HG02759 (cell line): Measurements from ENCODE around the gene FAM181B.

Experiments
- ATAC-seq: cut with Tn5 transposase; IDR thresholded peaks from one replicate; pipeline ENCODE4 v1.9.1; 2021; ENCODE audit warnings: mild to moderate bottlenecking, moderate library complexity; ENCODE audit not compliant: unreplicated experiment

Gene FAM181B, protein sequence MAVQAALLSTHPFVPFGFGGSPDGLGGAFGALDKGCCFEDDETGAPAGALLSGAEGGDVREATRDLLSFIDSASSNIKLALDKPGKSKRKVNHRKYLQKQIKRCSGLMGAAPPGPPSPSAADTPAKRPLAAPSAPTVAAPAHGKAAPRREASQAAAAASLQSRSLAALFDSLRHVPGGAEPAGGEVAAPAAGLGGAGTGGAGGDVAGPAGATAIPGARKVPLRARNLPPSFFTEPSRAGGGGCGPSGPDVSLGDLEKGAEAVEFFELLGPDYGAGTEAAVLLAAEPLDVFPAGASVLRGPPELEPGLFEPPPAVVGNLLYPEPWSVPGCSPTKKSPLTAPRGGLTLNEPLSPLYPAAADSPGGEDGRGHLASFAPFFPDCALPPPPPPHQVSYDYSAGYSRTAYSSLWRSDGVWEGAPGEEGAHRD

DNA sequence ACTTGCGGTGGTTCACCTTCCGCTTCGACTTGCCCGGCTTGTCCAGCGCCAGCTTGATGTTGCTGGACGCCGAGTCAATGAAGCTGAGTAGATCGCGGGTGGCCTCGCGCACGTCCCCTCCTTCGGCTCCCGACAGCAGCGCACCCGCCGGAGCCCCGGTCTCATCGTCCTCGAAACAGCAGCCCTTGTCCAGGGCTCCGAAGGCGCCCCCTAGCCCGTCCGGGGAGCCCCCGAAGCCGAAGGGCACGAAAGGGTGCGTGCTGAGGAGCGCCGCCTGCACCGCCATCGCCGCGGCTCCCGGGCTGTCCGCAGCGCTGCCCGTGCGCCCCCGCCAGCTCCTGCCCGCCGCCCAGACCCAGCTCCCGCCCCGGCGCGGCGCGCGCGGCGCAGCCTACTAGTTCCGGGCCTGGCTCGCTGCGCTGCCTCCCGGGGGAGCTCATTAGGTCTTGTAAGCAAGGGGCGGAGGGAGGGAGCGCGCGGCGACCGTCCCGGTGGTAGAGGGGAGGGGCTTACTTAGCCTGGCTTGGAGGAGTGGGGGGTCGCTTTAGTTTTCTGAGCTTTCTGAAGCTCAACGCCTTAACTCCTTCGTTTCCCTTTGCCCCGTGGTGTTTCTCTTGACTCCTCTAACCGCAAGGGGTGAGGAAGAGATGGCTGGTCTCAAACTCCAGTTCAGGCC lies at the start of gene FAM181B:
Gene FAM181B, minus strand, starts transcription at position 421 of the 676 bp plus-strand sequence. Its CDS starts 135 bp downstream, at position 286.
- peak; percentile 52 for ATAC-seq

DNA sequence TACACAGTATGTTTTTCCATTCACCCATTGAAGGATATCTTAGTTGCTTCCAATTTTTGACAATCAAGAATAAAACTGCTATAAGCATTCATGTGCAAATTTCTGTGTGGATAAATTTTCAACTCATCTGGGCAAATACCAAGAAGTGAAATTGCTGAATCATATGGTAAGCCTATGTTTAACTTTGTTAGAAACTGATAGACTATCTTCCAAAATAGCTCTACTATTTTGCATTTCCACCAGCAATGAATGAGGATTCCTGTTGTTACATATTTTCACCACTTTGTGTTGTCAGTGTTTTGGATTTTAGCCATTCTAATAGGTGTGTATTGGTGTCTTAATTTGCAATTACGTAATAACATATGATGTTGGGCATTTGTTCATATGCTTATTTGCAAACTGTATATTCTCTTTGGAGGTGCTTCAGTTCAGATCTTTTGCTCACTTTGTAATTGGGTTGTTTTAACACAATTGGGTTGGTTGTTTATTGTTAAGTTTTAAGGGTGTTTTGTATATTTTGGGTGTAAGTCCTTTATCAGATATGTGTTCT lies 49.2 kb upstream of the FAM181B start:
- ATAC-seq: no peak

DNA sequence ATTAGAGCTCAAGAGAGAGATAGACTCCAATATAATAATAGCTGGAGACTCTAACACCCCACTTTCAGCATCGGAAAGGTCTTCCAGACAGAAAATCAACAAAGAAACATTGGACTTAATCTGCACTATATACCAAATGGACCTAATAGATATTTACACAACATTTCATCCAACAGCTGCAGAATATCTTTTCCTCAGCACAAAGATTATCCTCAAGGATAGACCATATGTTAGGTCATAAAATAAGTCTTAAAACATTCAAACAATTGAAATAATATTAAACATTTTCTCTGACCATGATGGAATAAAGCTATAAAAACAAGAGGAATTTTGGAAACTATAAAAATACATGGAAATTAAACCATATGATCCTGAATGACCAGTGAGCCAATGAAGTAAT lies 45.1 kb upstream of the FAM181B start:
- ATAC-seq: no peak

DNA sequence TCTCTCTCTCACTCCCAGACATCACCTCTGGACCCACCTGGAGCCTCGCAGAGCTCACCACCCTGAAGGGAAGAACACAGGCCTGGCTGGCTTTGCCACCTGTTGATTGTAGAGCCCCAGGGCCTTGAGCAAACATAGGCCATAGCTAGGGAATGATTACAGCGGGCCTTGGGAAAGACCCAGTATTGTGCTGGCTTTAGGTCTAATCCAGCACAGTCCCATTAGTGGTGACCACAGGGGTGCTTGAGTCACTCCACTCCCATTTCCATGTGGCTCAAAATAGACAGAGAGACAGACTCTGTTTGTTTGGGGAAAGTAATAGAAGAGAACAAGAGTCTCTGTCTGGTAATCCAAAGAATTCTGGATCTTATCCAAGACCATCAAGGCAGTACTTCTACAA lies 42.7 kb upstream of the FAM181B start:
- ATAC-seq: no peak

DNA sequence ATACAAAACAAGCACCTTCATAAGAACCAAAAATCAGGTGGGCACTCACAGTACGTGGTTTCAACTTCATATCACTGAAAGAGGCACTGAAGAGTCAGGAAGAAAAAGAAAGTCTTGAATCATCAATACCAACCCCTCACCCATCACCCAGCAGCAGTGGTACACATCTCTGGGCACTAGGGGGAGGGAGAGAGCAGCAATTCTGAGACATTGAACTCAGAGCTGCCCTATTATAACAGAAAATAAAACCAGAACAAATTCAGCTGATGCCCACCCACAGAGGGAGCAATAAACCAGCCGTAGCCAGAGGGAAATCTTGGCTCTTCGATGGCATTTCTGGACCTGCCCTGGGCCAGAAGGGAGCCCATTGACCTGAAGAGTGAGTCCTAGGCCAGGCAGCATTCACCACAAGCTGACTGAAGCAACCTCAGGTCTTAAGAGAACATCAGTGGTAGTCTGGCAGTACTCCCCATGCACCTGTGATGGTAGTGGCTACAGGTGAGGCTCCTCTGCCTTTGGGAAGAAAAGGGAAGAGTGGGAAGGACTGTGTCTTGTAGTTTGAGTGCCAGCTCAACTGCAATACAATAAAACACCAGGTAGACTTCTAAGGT lies 42.2 kb upstream of the FAM181B start:
- peak; percentile 95 for ATAC-seq

DNA sequence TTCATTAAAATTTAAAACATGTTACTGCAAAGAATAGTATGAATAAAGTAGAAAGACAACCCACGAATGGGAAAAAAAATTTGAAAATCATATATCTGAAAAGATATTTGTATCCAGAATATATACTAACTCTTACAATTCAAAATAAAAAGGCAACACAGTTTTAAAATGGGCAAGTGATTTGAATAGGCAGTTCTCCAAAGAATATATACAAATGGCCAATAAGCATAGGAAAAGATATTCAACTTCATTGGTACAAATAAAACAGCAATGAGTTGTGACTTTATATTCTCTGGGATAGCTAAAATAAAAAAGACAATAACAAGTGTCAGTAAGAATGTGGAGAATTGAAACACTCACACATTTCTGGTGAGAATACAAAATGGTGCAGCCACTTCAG lies 41.6 kb upstream of the FAM181B start:
- ATAC-seq: no peak

DNA sequence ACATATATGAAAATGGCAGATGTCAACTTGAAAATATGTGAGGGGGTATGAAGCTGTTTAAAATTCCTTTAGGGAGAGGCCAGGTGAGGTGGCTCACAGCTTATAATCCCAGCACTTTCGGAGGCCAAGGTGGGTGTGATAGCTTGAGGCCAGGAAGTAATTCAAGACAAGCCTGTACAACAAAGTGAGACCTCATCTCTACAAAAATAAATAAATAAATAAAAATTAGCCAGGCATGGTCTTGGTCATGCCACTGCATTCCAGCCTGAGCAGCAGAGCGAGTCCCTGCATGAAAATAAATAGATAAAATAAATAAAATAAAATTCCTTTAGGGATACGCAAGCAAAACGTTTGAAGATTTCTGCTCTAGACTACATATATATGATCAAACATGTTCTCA lies 38.1 kb upstream of the FAM181B start:
- no peak for ATAC-seq

DNA sequence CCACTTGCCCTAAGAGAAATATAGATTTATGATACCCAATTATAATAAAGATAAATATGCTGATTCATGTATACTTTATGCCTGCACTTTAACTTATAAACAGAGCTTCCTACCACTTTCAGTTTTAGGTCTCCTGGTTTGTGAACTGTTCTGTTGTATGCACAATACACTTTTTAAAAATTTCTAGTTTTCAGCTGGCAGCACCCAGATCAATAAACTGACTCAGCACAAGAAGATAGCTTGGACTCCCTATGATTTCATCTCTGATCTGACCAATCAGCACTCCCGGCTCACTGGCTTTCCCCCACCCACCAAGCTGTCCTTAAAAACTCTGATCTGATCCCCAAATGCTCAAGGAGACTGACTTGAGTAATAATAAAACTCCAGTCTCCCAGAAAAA lies 33.5 kb upstream of the FAM181B start:
- ATAC-seq: no peak

DNA sequence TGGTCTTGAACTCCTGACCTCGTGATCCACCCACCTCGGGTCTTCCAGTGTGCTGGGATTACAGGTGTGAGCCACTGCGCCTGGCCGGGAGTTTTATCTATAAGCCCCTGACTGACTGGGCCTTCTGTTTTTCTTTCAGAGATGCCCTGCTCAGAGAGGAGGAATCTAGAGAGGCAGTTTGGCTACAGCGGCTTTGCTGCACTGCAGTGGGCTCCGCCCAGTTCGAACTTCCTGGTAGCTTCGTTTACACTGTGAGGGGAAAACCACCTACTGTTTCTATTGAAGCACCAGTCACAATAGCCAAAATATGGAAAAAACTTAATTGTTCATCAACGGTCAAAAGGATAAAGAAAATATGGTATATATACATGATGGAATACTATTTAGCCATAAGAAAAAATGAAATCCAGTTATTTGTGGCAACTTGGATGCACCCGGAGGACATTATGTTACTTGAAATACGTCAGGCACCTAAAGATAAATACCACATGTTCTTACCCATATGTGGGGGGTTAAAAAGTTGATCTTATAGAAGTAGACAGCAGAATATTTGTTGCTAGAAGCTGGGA lies 31.9 kb upstream of the FAM181B start:
- no peak for ATAC-seq

DNA sequence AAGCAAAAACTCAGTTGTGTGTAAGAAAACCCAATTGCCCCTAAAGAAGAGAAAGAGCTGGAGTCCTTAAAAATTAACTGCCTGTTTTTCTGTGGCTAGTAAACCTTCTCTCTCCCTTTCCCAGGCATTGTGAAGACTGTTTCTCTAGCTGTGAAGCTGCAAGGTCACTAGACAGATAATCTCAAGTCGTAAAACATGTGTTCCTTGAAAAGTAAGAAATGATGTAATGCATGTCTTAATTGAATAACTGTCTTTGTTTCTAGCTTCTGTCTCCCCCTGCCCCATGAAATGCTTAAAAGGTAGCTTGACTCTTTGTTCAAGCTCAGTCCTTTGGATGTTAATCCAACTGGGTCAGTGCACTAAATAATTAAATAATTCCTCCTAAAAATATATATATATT lies 29.5 kb upstream of the FAM181B start:
- ATAC-seq: no peak

DNA sequence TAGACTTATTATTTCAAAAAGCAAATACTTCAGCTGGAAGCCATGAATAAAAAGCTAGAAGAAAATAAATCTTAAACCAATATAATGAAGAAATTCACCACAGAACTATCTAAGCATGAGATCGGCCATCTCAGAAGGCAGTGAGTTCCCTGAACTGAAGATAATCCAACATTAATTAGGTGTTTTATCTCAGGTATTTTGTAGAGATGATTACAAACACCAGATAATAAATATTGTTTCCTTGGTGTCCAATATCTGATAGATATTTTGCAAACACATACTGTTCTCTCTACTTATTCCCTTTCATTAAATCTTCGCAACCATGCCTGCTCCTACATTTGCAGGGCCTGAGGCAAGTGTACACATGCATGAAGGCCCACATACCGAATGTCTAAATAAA lies 26.0 kb upstream of the FAM181B start:
- ATAC-seq: no peak

DNA sequence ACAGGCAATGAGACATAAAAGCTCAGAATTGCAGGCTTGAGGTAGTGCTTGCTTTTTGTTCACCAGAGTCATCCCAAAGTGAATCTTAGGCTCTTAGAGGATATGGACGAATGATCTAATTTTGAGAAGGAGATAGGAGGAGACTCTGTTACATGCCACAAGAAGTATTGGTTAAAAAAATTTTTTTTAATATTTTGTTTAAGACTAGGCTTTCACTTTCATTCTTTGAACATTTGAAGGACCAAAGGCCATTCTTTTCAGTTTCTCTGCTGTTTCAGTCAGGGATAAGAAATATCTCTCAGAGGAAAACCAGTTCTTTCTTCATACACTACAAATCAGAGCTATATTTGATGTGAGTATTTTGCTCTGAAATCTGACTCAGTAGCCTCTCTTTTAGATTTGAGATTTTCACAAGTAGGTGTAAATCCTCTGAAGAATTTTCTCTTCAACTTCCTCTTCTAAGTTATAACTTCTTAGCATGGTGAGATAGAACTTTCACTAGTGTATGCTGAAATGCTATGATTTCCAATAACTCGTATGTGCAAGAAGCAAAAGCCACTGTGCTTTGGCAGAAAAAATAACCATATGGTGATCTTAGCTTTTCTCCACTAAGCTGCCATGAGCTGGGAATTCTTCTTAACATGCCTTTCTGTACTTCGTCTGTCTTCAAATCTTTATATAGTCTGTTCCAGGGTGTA lies 24.1 kb upstream of the FAM181B start:
- no peak for ATAC-seq

DNA sequence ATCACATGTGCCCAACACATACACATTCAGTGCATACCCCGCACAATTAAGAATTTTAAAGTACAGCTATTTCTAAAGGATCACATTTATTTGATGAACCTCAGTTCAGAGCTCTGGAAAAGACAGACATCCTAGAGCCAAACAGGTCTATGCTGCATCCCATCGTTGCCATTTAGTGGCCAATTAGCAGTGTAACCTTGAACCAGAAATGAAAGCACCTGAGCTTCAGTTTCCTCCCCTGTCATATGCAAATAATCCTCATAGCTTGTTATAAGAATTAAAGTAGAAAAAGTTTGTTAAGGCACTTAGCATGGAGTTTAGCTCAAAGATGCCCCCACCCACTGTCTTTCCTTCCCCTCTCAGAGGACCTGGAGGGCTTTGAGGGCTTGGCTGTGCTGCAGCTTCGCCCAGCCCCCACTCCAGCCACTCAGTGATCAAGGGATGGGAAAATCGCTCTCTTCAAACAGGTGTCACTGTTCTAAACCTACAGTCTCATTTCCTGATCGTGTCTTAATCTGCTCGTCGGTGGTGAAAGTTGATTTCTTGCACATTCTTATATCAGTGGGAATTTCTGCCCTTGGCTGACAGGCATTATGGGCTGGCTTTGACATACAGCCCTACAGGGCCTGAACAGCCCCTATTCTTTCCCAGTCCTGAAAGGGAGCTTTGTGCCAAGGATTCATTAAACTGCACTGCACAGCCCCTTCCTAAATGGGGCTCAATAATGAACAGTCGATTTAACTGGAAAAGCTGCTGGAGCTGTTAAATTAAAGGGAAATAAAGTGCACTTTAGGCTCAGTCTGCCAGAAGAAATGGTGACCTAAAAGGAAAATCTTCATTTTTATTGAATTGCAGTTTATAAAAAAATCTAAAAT lies 23.3 kb upstream of the FAM181B start:
- ATAC-seq: no peak

DNA sequence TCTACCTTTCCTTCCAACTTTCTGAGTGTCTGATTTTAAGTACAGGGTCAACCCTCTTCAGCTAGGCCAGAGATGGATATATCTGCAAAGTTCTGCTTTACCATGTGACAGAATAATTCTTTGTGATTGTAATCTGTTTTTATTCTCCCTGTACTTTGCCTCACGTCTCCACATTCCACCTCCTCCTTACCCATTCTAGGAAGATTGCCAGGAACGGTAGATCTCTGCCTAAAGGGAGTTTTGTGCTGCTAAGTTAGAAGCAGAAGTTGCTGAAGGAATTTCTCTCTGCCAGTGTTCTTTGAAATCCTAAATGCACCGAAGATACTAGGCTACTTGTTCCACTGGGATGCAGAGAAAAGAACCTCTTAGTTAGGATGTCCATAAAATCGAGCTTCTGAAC lies 20.7 kb upstream of the FAM181B start:
- no peak for ATAC-seq

DNA sequence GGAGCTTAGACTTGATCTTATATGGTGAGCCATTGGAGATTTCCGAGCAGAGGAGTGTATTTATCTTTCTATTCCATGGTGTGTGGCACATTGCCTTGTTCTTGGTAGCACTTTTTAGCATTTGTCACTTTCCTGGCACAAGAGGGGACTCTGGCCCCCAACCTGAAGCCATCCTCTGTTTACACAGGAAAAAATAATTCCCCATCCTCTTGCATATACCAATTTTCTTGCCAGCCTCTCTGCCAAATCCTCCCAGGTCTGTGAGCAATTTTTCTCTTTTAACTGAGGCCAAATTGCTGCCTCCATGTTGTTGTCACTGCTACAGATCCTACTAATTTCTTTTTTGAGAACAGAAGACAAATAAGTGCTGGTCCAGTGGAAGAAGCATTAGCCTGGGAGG lies 20.3 kb upstream of the FAM181B start:
- no peak for ATAC-seq

DNA sequence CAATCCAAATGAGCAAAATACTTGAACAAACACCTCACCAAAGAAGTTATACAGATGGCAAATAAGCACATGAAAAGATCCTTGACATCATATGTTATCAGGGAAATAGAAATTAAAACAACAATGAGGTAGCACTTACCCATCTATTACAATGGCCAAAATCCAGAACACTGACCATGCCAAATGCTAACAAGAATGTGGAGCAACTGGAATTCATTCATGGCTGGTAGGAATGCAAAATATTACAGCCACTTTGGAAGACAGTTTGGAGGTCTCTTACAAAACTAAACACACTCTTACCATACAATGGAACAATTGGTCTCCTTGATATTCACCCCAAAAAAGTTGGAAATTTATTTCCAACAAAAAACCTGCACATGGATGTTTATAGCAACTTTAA lies 19.1 kb upstream of the FAM181B start:
- ATAC-seq: no peak

DNA sequence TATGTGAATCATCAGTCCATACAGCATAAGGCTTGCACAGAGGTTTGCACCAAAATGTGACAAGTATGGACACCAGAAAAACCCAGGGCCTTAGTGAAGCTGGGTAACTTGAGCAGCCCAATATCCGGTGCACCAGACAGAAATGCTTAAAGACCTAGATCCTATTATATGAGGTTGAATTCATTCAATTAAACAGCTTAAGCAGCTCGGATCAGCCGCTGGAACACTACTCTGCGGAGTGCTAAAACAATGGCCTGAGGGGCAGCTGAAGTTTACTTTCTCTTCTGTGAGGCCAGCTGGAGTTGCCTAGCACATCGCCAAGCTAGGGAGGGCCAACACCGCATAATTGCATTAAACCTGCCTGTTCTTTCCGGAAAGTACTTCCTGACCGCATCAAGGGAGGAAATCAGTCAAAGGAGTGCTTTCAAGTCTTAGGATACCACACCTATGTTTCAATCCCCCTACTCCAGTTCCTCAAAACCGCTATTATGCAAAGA lies 17.0 kb upstream of the FAM181B start:
- ATAC-seq: peak; percentile 56

DNA sequence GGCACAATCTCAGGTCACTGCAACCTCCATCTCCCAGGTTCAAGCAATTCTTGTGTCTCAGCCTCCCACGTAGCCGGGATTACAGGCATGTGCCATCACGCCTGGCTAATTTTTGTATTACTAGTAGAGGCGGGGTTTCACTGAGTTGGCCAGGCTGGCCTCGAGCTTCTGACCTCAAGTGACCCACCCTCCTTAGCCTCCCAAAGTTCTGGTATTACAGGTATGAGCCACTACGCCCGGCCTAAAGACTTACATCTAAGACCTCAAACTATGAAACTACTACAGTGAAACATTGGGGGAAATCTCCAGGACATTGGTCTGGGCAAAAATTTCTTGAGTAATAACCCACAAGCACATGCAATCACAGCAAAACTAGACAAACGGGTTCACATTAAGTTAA lies 13.8 kb upstream of the FAM181B start:
- ATAC-seq: no peak

DNA sequence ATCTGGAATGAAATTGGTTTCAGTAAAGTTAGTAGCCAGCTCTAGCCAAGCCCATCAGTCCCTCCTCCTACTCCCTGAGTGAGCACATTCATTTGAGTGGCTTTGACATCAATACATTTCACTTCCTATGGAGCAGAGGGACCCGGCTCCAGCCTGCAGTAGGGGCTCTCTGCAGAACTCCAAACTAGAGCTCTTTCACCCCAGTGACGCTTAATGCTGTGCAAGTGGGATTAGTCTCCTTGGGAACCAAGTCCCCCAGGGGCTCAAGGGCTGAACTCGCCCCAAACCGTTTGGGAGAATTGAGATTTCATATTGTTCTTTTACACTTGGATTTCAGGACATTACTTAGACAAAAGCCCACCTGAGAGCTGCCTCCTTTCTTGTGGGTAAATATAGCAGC lies 4.4 kb upstream of the FAM181B start:
- ATAC-seq: no peak

DNA sequence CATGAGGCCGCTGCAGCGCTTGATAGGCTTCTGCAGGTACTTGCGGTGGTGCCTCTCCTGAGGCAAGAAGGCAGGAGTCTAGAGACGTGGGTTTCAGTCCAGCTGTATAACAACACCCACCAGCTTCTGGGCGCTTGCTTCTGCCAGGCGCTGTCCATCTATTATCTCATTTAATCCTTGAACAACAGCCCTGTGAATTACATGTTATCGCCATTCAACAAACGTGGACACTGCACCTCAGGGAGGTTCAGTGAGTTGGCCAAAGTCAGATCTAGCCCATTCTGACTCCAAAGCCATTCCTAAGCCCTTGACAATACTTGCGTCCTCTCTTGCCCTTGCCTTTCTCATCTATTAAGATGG lies 436 bp upstream of the FAM181B start:
- ATAC-seq: no peak
